Heart left ventricle (tissue), 16 donors: ENCODE data around the gene LRBA. TPM values are rescaled to one million over a fixed set of nuclear protein-coding genes. Genes with fewer than 3 reads are reported as not detected.

ENCODE experiments used
- ATAC-seq, 4 donors: fragments of 200-7000 bp; cut with Tn5 transposase; one replicate each; pipeline ENCODE4 v1.9.1; 2020 to 2022; ENCODE audit warnings: moderate library complexity in 4 of 4, mild to moderate bottlenecking in 3 of 4, moderate number of reproducible peaks in 1 of 4
- DNase-seq, 5 donors: peaks; one replicate each; pipeline ENCODE4 v3.0.0-alpha.2; 2020
- H3K27ac ChIP-seq, 12 donors: fragments of 200-600 bp; sonication (generic) in 4 of 12; one replicate each; pipeline versions ENCODE4 v1.5.0 to v1.8.0; 2016 to 2022; ENCODE audit warnings: mild to moderate bottlenecking in 2 of 12
- H3K27me3 ChIP-seq, 9 donors: fragments of 200-600 bp; sonication (generic) in 2 of 9; one replicate each; pipeline versions ENCODE4 v1.5.1 to v1.8.0; 2016 to 2022; ENCODE audit warnings: mild to moderate bottlenecking in 3 of 9
- H3K36me3 ChIP-seq, 9 donors: fragments of 200-600 bp; sonication (generic) in 2 of 9; one replicate each; pipeline versions ENCODE4 v1.5.0 to v1.8.0; 2018 to 2022; ENCODE audit warnings: mild to moderate bottlenecking in 2 of 9
- H3K4me1 ChIP-seq, 12 donors: fragments of 200-600 bp; sonication (generic) in 4 of 12; one replicate each; pipeline versions ENCODE4 v1.5.0 to v1.8.0; 2016 to 2022; ENCODE audit warnings: mild to moderate bottlenecking in 3 of 12
- H3K4me3 ChIP-seq, 12 donors: fragments of 200-600 bp; sonication (generic) in 4 of 12; one replicate each; pipeline versions ENCODE4 v1.5.0 to v1.8.0; 2017 to 2022; ENCODE audit warnings: mild to moderate bottlenecking in 9 of 12, moderate library complexity in 4 of 12
- H3K9me3 ChIP-seq, 12 donors: fragments of 200-600 bp; sonication (generic) in 4 of 12; one replicate each; pipeline versions ENCODE4 v1.5.0 to v1.8.0; 2016 to 2022; ENCODE audit warnings: mild to moderate bottlenecking in 1 of 12
- CTCF ChIP-seq, 12 donors: fragments of 200-600 bp; sonication (generic) in 4 of 12; IDR thresholded peaks; one replicate each; pipeline versions ENCODE4 v1.5.0 to v1.8.0; 2018 to 2022; ENCODE audit warnings: antibody characterized with exemption in 12 of 12, mild to moderate bottlenecking in 5 of 12
- POLR2A ChIP-seq, 2 donors: fragments of 450-650 bp; IDR thresholded peaks; one replicate each; pipeline ENCODE4 v1.6.1; 2017; ENCODE audit warnings: antibody characterized with exemption in 2 of 2, mild to moderate bottlenecking in 2 of 2, moderate library complexity in 2 of 2
- whole genome bisulfite sequencing, 4 donors: extraction: QIAGEN DNeasy Blood & Tissue Kit in 2 of 4; methylation state at CpG; one replicate each; pipeline versions ENCODE4 v1.1.5 to v1.1.7; 2013 to 2018; 5-methylcytosine and 5-hydroxymethylcytosine counted together
- intact Hi-C, 10 donors: fragments of 100-400 bp; cut with DNase I; formaldehyde crosslinking; loops; one replicate each; pipeline versions ENCODE4 v1.11.1 to v1.14.2; 2022
- polyA plus RNA-seq, 2 donors: library from polyadenylated mRNA; stranded (reverse); fragments of 200-250 nt; gene quantifications; one replicate each; pipeline ENCODE4 v1.2.3, GENCODE V29; 2013
- total RNA-seq, 9 donors: library from RNA; depleted of rRNA in 2 of 9; stranded (reverse); fragments of >200 nt in 2 of 9; fragmentation: NEBNext Ultra II Directional in 3 of 9; extraction: Animal tissue kit (Norgen Biotek cat#: 25700) in 3 of 9; gene quantifications; one replicate each; pipeline versions ENCODE4 v1.1.0 to v1.2.4, GENCODE V29; 2016 to 2023
- donor health status: ischemic (EF 13 %, LVEDD 7.1; RV severe dilation, severe dysfunction).
- donor health status: healthy with polysubstance abuse.
- donor health status: DM: no; HTN: yes; CAD: no.
- donor health status: DM: no; HTN: no; CAD: no.
- donor health status: ischemic (EF 25% LVEDD 6.9; RV normal size, moderate dysfunction).
- donor health status: ischemic (EF 25% LVEDD 5.7; RV mildly dilated, moderate dysfunction).
- donor health status: healthy.
- donor health status: DM: yes; HTN: yes; CAD: no.
- donor health status: ischemic (EF 35%, LVEDD 5.7; RV mildly dilated, moderate dysfunction).
- donor health status: nonischemic (EF 11% LVEDD 7.7; RV severe dilation, severe dysfunction).
- donor health status: DM: yes; HTN: yes; CAD: no.
- donor health status: PGD.
- donor health status: ischemic (EF 29% LVEDD 5.4; RV normal size, mild dysfunction).
- donor health status: nonischemic (EF 23%, LVEDD 6.1; RV moderate dilation, normal function).

Gene LRBA
- total and polyA plus RNA-seq, 11 donors, result 6.5 to 35.1 (median 22.6) TPM

GRCh38 chr4:151045907-151046306 lies 30.8 kb upstream of the LRBA start:
- no peak for ATAC-seq
- H3K36me3 ChIP-seq, result no peaks in the 10 kb centered on the region
- H3K4me3 ChIP-seq, result no peak overlapping the region
- H3K27ac ChIP-seq, result no peak overlapping the region
- intact Hi-C loops, result no loop called here
- 33 to 37% (median 34%) methylated on average over 3 of the region's 3 CpGs for WGBS, 4 donors
- H3K4me1 ChIP-seq, result no peaks in the 10 kb centered on the region
- DNase-seq, result no peak
- H3K9me3 ChIP-seq, result no peaks in the 10 kb centered on the region
- no peaks in the 10 kb centered on the region for H3K27me3 ChIP-seq
- no peak for TF ChIP-seq POLR2A (IDR thresholded peaks at IDR 0.05)
- TF ChIP-seq CTCF (IDR thresholded peaks at IDR 0.05), result no peak

- Histone ChIP-seq H3K4me1 (no peaks in the 10 kb centered on the region), H3K27me3 (no peaks in the 10 kb centered on the region), H3K9me3 (no peaks in the 10 kb centered on the region), H3K36me3 (no peaks in the 10 kb centered on the region), H3K4me3 (no peak overlapping the region), H3K27ac (no peak overlapping the region)
- intact Hi-C loops, result no loop called here
- TF ChIP-seq POLR2A (IDR thresholded peaks at IDR 0.05), result no peak
- TF ChIP-seq CTCF (IDR thresholded peaks at IDR 0.05), result no peak
- ATAC-seq (no peak), DNase-seq (no peak)
- 86 to 92% (median 91%) methylated on average over 1 of the region's 1 CpG for WGBS, 4 donors
Observed at GRCh38 chr4:151043803-151044515, 28.9 kb upstream of the LRBA start.

GRCh38 chr4:151039733-151040132 lies 24.6 kb upstream of the LRBA start:
- H3K4me1 ChIP-seq, result no peaks in the 10 kb centered on the region
- no peaks in the 10 kb centered on the region for H3K27me3 ChIP-seq
- intact Hi-C loops, result no loop called here
- DNase-seq, result no peak
- no peak overlapping the region for H3K27ac ChIP-seq
- no peaks in the 10 kb centered on the region for H3K36me3 ChIP-seq
- no peak overlapping the region for H3K4me3 ChIP-seq
- WGBS, 4 donors, result 91 to 99% (median 94%) methylated on average over 2 of the region's 2 CpGs
- H3K9me3 ChIP-seq, result no peaks in the 10 kb centered on the region
- no peak for ATAC-seq
- TF ChIP-seq CTCF (IDR thresholded peaks at IDR 0.05) (no peak), POLR2A (IDR thresholded peaks at IDR 0.05) (no peak)

- intact Hi-C loops, result no loop called here
- DNase-seq (no peak), ATAC-seq (no peak)
- Histone ChIP-seq H3K27ac (no peak overlapping the region), H3K4me1 (no peaks in the 10 kb centered on the region), H3K9me3 (no peaks in the 10 kb centered on the region), H3K27me3 (no peaks in the 10 kb centered on the region), H3K4me3 (no peak overlapping the region), H3K36me3 (no peaks in the 10 kb centered on the region)
- WGBS, 4 donors, result 89 to 96% (median 90%) methylated on average over 9 of the region's 9 CpGs
- no peak for TF ChIP-seq POLR2A (IDR thresholded peaks at IDR 0.05)
- no peak for TF ChIP-seq CTCF (IDR thresholded peaks at IDR 0.05)
Observed at GRCh38 chr4:151038452-151039157, 23.5 kb upstream of the LRBA start.
